H1 (cell line): Measurements from ENCODE around the gene SLMAP. TPM values are rescaled to one million over a fixed set of nuclear protein-coding genes. Genes with fewer than 3 reads are reported as not detected.

ENCODE experiments used
- CTCF ChIA-PET: fragments of 300-600 bp; sonication (Branson Sonifier 250); formaldehyde crosslinking; loops from one replicate; lab custom pipeline; 2021; ENCODE audit not compliant: partially characterized antibody; lab: Charles Lee
- POLR2A ChIA-PET: fragments of 300-600 bp; sonication (Branson Sonifier 250); formaldehyde crosslinking; loops from one replicate; lab custom pipeline; 2021; ENCODE audit warnings: inconsistent platforms; ENCODE audit not compliant: partially characterized antibody; lab: Charles Lee
- DNase-seq, 2 experiments: peaks; one replicate each; pipeline versions ENCODE4 v3.0.0 to v3.0.0-alpha.2; 2010 to 2022; ENCODE audit warnings: low spot score in 2 of 2, low read depth in 1 of 2, mixed read lengths in 1 of 2
- FAIRE-seq: peaks from 2 replicates; lab custom pipeline; 2011; peaks lifted over from hg19 to GRCh38; lab: Jason Lieb, UNC
- H2AFZ ChIP-seq: 2 replicates; pipeline ENCODE4 v1.8.1; 2012; ENCODE audit warnings: low read length, inconsistent platforms
- H2AK5ac ChIP-seq: 2 replicates; pipeline ENCODE4 v1.6.1; 2013; ENCODE audit warnings: low read depth, low read length
- H2BK120ac ChIP-seq: replicated peaks from 2 replicates; pipeline ENCODE3; 2013; ENCODE audit warnings: low read depth, low read length, inconsistent platforms
- H2BK12ac ChIP-seq: 2 replicates; pipeline ENCODE4 v1.6.1; 2013; ENCODE audit warnings: low read depth, low read length
- H2BK15ac ChIP-seq: 2 replicates; pipeline ENCODE4 v1.6.1; 2013; ENCODE audit warnings: low read length
- H2BK20ac ChIP-seq: 2 replicates; pipeline ENCODE4 v1.6.1; 2013; ENCODE audit warnings: low read length
- H2BK5ac ChIP-seq: 2 replicates; pipeline ENCODE4 v1.6.1; 2013; ENCODE audit warnings: low read depth, low read length
- H3K14ac ChIP-seq: 2 replicates; pipeline ENCODE4 v1.6.1; 2013; ENCODE audit warnings: inconsistent platforms; ENCODE audit not compliant: insufficient read length
- H3K18ac ChIP-seq: 2 replicates; pipeline ENCODE4 v1.6.1; 2013; ENCODE audit warnings: low read length; ENCODE audit errors: extremely low read depth
- H3K23ac ChIP-seq: 2 replicates; pipeline ENCODE4 v1.6.1; 2013; ENCODE audit warnings: inconsistent platforms; ENCODE audit not compliant: insufficient read length
- H3K23me2 ChIP-seq: 2 replicates; pipeline ENCODE4 v1.6.1; 2013; ENCODE audit warnings: low read depth, low read length
- H3K27ac ChIP-seq: 2 replicates; pipeline ENCODE4 v1.6.1; 2011; ENCODE audit warnings: low read depth, low read length, inconsistent platforms
- H3K27me3 ChIP-seq, 4 experiments: replicated peaks in 1 of 4; 1 replicate in 1 of 4; 2 replicates in 3 of 4; pipeline versions ENCODE4 v1.6.1 to v1.8.1; 2011 to 2013; ENCODE audit warnings: low read length in 3 of 4, mild to moderate bottlenecking in 3 of 4, inconsistent platforms in 2 of 4, mixed read lengths in 2 of 4, moderate library complexity in 1 of 4; ENCODE audit not compliant: control insufficient read depth in 3 of 4, insufficient read depth in 3 of 4; ENCODE audit errors: extremely low read depth in 1 of 4
- H3K36me3 ChIP-seq, 4 experiments: 2 replicates each; pipeline versions ENCODE4 v1.6.1 to v1.8.1; 2011 to 2013; ENCODE audit warnings: mild to moderate bottlenecking in 4 of 4, low read length in 3 of 4, moderate library complexity in 2 of 4, control low read depth in 1 of 4, inconsistent platforms in 1 of 4; ENCODE audit not compliant: insufficient read depth in 4 of 4, control insufficient read depth in 2 of 4
- H3K4ac ChIP-seq: replicated peaks from 2 replicates; pipeline ENCODE3; 2013; ENCODE audit warnings: low read length, low read depth, mixed read lengths, inconsistent platforms; ENCODE audit not compliant: insufficient read length
- H3K4me1 ChIP-seq, 4 experiments: replicated peaks in 1 of 4; 1 replicate in 1 of 4; 2 replicates in 3 of 4; pipeline versions ENCODE4 v1.6.1 to v1.8.1; 2011 to 2013; ENCODE audit warnings: low read length in 3 of 4, inconsistent platforms in 2 of 4, mixed read lengths in 1 of 4; ENCODE audit not compliant: insufficient read depth in 4 of 4, control insufficient read depth in 3 of 4
- H3K4me2 ChIP-seq, 2 experiments: 2 replicates each; pipeline versions ENCODE4 v1.6.1 to v1.8.1; 2011 to 2013; ENCODE audit warnings: low read depth in 2 of 2, low read length in 2 of 2, control low read depth in 1 of 2, inconsistent platforms in 1 of 2, mild to moderate bottlenecking in 1 of 2; ENCODE audit not compliant: insufficient read depth in 1 of 2
- H3K4me3 ChIP-seq, 4 experiments: fragments of 200-600, 300-600 bp in 1 of 4; sonication (generic), shearing (Covaris generic), sonication (Bioruptor Twin) in 1 of 4; 2 replicates each; pipeline versions ENCODE4 v1.5.1 to v1.8.1; 2011 to 2016; ENCODE audit warnings: low read length in 4 of 4, low read depth in 3 of 4, control low read depth in 2 of 4, inconsistent platforms in 2 of 4, mild to moderate bottlenecking in 2 of 4, mixed read lengths in 1 of 4, moderate library complexity in 1 of 4; ENCODE audit not compliant: insufficient read depth in 2 of 4; ENCODE audit errors: extremely low read depth in 1 of 4
- H3K56ac ChIP-seq: replicated peaks from 2 replicates; pipeline ENCODE3; 2013; ENCODE audit warnings: low read depth, mild to moderate bottlenecking, mixed read lengths, low read length, inconsistent platforms; ENCODE audit not compliant: insufficient read length
- H3K79me1 ChIP-seq: 2 replicates; pipeline ENCODE4 v1.6.1; 2013; ENCODE audit warnings: low read depth, low read length, control low read depth
- H3K79me2 ChIP-seq, 2 experiments: 2 replicates each; pipeline versions ENCODE4 v1.6.1 to v1.8.1; 2012 to 2013; ENCODE audit warnings: low read length in 2 of 2, mild to moderate bottlenecking in 2 of 2, inconsistent platforms in 1 of 2; ENCODE audit not compliant: insufficient read depth in 2 of 2, control insufficient read depth in 1 of 2
- H3K9ac ChIP-seq, 4 experiments: replicated peaks in 1 of 4; 1 replicate in 1 of 4; 2 replicates in 3 of 4; pipeline versions ENCODE4 v1.6.1 to v1.8.1; 2011 to 2013; ENCODE audit warnings: low read depth in 3 of 4, low read length in 3 of 4, control low read depth in 2 of 4, mild to moderate bottlenecking in 2 of 4, moderate library complexity in 2 of 4, inconsistent platforms in 1 of 4; ENCODE audit errors: extremely low read depth in 1 of 4
- H3K9me3 ChIP-seq, 2 experiments: 2 replicates each; pipeline versions ENCODE4 v1.6.1 to v1.8.1; 2012 to 2013; ENCODE audit warnings: mild to moderate bottlenecking in 2 of 2, moderate library complexity in 2 of 2, control low read depth in 1 of 2, inconsistent platforms in 1 of 2, low read depth in 1 of 2, low read length in 1 of 2, mixed read lengths in 1 of 2; ENCODE audit not compliant: insufficient read depth in 2 of 2
- H4K20me1 ChIP-seq, 2 experiments: replicated peaks in 1 of 2; 2 replicates each; pipeline versions ENCODE3 to v1.8.1; 2011 to 2013; ENCODE audit warnings: inconsistent platforms in 2 of 2, low read length in 2 of 2, mild to moderate bottlenecking in 1 of 2; ENCODE audit not compliant: insufficient read depth in 2 of 2, control insufficient read depth in 1 of 2
- H4K5ac ChIP-seq: 2 replicates; pipeline ENCODE4 v1.6.1; 2013; ENCODE audit warnings: low read length, low read depth, mixed read lengths, inconsistent platforms; ENCODE audit not compliant: insufficient read length
- H4K8ac ChIP-seq: 2 replicates; pipeline ENCODE4 v1.8.0; 2013; ENCODE audit warnings: mild to moderate bottlenecking, moderate library complexity, low read length, inconsistent platforms; ENCODE audit not compliant: insufficient read depth; ENCODE audit errors: extremely low read depth
- H4K91ac ChIP-seq: replicated peaks from 2 replicates; pipeline ENCODE3; 2013; ENCODE audit warnings: low read length, mixed read lengths, inconsistent platforms; ENCODE audit not compliant: insufficient read length
- BRCA1 ChIP-seq: IDR thresholded peaks from 2 replicates; pipeline ENCODE4 v1.6.1; 2012; ENCODE audit warnings: low read depth, low read length, improper control_type of control experiment
- CHD1 ChIP-seq: IDR thresholded peaks from 2 replicates; pipeline ENCODE4 v1.6.1; 2012; ENCODE audit warnings: low read depth, low read length, improper control_type of control experiment
- PHF8 ChIP-seq: fragments of 200-600 bp; sonication (generic); conservative IDR thresholded peaks from 2 replicates; pipeline ENCODE4 v1.7.1; 2012; ENCODE audit warnings: low read depth, mild to moderate bottlenecking, inconsistent platforms, low read length, moderate library complexity
- RBBP5 ChIP-seq: IDR thresholded peaks from 2 replicates; pipeline ENCODE4 v1.7.1; 2012; ENCODE audit warnings: low read depth, mild to moderate bottlenecking, inconsistent platforms, low read length, moderate library complexity, borderline replicate concordance
- RXRA ChIP-seq: IDR thresholded peaks from 2 replicates; pipeline ENCODE4 v1.6.1; 2011; ENCODE audit warnings: low read depth, mild to moderate bottlenecking, low read length, moderate library complexity; ENCODE audit not compliant: insufficient read depth
- WGBS, 2 experiments: shearing (Covaris generic) in 1 of 2; methylation state at CpG; one replicate each; pipeline versions ENCODE4 v1.1.6 to v1.1.7; 2013 to 2015; ENCODE audit warnings: low lambda C conversion rate in 2 of 2, mixed read lengths in 2 of 2, inconsistent platforms in 1 of 2, low coverage in 1 of 2, missing lambda C conversion rate in 1 of 2; ENCODE audit not compliant: insufficient replicate concordance in 2 of 2, insufficient coverage in 1 of 2, insufficient read length in 1 of 2; ENCODE audit errors: extremely low coverage in 1 of 2, missing lambda C conversion rate in 1 of 2; 5-methylcytosine and 5-hydroxymethylcytosine counted together
- polyA plus RNA-seq, 7 experiments: library from polyadenylated mRNA; depleted of rRNA in 3 of 7; stranded (reverse) in 5 of 7; unstranded in 2 of 7; fragments of >200 nt in 5 of 7; fragments of 200-250 nt in 2 of 7; gene quantifications; 1 replicate in 5 of 7; 2 replicates in 1 of 7; 4 replicates in 1 of 7; pipeline versions ENCODE4 v1.2.1 to v1.2.3, GENCODE V29; 2011 to 2013; ENCODE audit warnings: missing spikeins in 2 of 7, mixed read lengths in 2 of 7
- total RNA-seq: library from RNA; stranded (reverse); fragmentation: NEBNext Ultra II Directional; extraction: Animal tissue kit (Norgen Biotek cat#: 25700); gene quantifications from 2 replicates; pipeline ENCODE4 v1.2.1, GENCODE V29; 2021
- TF ChIP-seq, protein P1 (sequence below): IDR thresholded peaks from 2 replicates; pipeline ENCODE4 v1.6.1; 2012; ENCODE audit warnings: inconsistent platforms

SLMAP gene
- total and polyA plus RNA-seq, 2 of the 8 experiments (the other 6 are each of a cell fraction or from before 2014, with no cell fraction given), result 13.6 to 70.4 TPM

DNA sequence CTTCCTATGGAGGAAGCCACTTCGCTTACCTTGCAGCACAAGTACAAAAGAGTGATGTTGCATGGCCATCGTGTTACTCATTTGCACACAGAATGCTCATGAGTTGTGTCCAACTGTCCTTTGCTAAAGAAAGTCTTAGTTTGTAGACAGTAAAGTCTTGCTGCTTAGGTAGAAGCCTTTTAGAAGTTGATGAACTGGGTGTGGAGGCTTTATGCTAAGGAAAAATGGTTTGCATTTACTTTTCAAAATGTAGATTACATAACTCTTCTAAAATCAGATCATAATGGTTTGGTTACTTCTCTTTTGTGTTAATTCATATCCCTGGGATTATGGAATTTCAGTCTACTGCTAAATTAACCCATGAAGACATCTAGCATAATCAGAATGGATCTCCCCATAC lies 167.6 kb downstream of the SLMAP start:
- no peak overlapping the region for H4K91ac ChIP-seq
- no peaks in the 10 kb centered on the region for H3K23me2 ChIP-seq
- no peaks in the 10 kb centered on the region for H3K9me3 ChIP-seq
- TF ChIP-seq RXRA (no peak), PHF8 (no peak), CHD1 (no peak), BRCA1 (no peak), RBBP5 (no peak)
- TF ChIP-seq, protein P1, sequence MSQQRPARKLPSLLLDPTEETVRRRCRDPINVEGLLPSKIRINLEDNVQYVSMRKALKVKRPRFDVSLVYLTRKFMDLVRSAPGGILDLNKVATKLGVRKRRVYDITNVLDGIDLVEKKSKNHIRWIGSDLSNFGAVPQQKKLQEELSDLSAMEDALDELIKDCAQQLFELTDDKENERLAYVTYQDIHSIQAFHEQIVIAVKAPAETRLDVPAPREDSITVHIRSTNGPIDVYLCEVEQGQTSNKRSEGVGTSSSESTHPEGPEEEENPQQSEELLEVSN, result no peak
- no peak overlapping the region for H4K5ac ChIP-seq
- H3K36me3 ChIP-seq, result peaks cover 0 to 13% (median 8%) of the 10 kb centered on the region in 4 experiments; a peak in 4 of 8 replicates
- no peak overlapping the region for H2BK20ac ChIP-seq
- H4K20me1 ChIP-seq, result no peaks in the 10 kb centered on the region
- H2BK15ac ChIP-seq, result no peak overlapping the region
- no peak overlapping the region for H3K23ac ChIP-seq
- no peaks in the 10 kb centered on the region for H3K79me1 ChIP-seq
- H3K18ac ChIP-seq, result no peak overlapping the region
- DNase-seq (no peak), FAIRE-seq (no peak)
- POLR2A ChIA-PET, result no interaction called here
- H3K9ac ChIP-seq, result no peak overlapping the region
- H2BK12ac ChIP-seq, result no peak overlapping the region
- CTCF ChIA-PET, result interaction anchor here (0.6 to 3.0 kb wide), 4 partner anchors 11 to 1270 kb away, joined by 3 to 7 read pairs (median 3); no protein-coding TSS in a partner anchor
- H3K4me3 ChIP-seq, result no peak overlapping the region
- no peak overlapping the region for H4K8ac ChIP-seq
- H3K27ac ChIP-seq, result no peak overlapping the region
- WGBS, 2 experiments, result 96% methylated on average over 2 of the region's 2 CpGs; no CpG with 5 or more reads in 1 of the 2 experiments
- H3K56ac ChIP-seq, result no peak overlapping the region
- H2AFZ ChIP-seq, result no peak overlapping the region
- H2BK5ac ChIP-seq, result no peak overlapping the region
- H3K4me1 ChIP-seq, result no peaks in the 10 kb centered on the region
- no peak overlapping the region for H3K4ac ChIP-seq
- H3K4me2 ChIP-seq, result no peak overlapping the region
- H2AK5ac ChIP-seq, result no peak overlapping the region
- H3K79me2 ChIP-seq, result no peaks in the 10 kb centered on the region
- no peak overlapping the region for H3K14ac ChIP-seq
- no peak overlapping the region for H2BK120ac ChIP-seq
- no peaks in the 10 kb centered on the region for H3K27me3 ChIP-seq
